ENCODE measurements around the gene PLPPR1.

- no peak for TF ChIP-seq GATA2 (IDR thresholded peaks at IDR 0.05; ENCODE audit: low read depth, low read length)
- no peak for TF ChIP-seq GATA3 (IDR thresholded peaks at IDR 0.05; ENCODE audit: low read depth, low read length)
Observed at GRCh38 chr9:101029315-101030085, 973 bp downstream of the PLPPR1 start.
